Stimulated activated naive CD8-positive, alpha-beta T cell treated with anti-CD3 and anti-CD28 coated beads, Interleukin-15, Interleukin-2, amounts not matched to agents 100 U/mL and 50 U/mL, for 24 hours (primary cell): ENCODE results near the gene PPP1R15B.
"Not testable (repeated sequence)": the region's sequence is repeated elsewhere in the genome, so short reads cannot be mapped to it uniquely, and the experiment has no call there.

Experiments
- ATAC-seq: fragments of 150-1000 bp; cut with Tn5 transposase; one replicate; pipeline ENCODE4 v1.10.0; 2021
- DNase-seq: peaks from one replicate; pipeline ENCODE4 v3.0.0; 2021

PPP1R15B gene

GRCh38 chr1:204443871-204444581 lies 32.4 kb upstream of the PPP1R15B start:
- DNase-seq (no peak), ATAC-seq (peak; percentile 70)

- no peak for ATAC-seq
- DNase-seq: no peak
These were observed 31.6 kb upstream of the PPP1R15B start for GRCh38 chr1:204443260-204443619.

GRCh38 chr1:204442376-204443259 lies 31.0 kb upstream of the PPP1R15B start:
- DNase-seq (no peak), ATAC-seq (no peak)

GRCh38 chr1:204441558-204441957 lies 29.9 kb upstream of the PPP1R15B start:
- DNase-seq (no peak), ATAC-seq (no peak)

GRCh38 chr1:204439621-204440375 lies 28.2 kb upstream of the PPP1R15B start:
- ATAC-seq (no peak), DNase-seq (no peak)

- DNase-seq: no peak
- ATAC-seq: peak; percentile 83
These were observed 27.0 kb upstream of the PPP1R15B start for GRCh38 chr1:204438628-204439027.

- no peak for DNase-seq
- ATAC-seq: no peak
These were observed 26.4 kb upstream of the PPP1R15B start for GRCh38 chr1:204437796-204438570.

GRCh38 chr1:204435872-204436271 lies 24.3 kb upstream of the PPP1R15B start:
- ATAC-seq (no peak), DNase-seq (no peak)

GRCh38 chr1:204435381-204435831 lies 23.8 kb upstream of the PPP1R15B start:
- DNase-seq (no peak), ATAC-seq (no peak)

- DNase-seq: no peak
- ATAC-seq: no peak
These were observed 22.6 kb upstream of the PPP1R15B start for GRCh38 chr1:204434116-204434755.

- no peak for DNase-seq
- ATAC-seq: no peak
These were observed 21.1 kb upstream of the PPP1R15B start for GRCh38 chr1:204432708-204433107.

- DNase-seq: peak; percentile 86
- peak; percentile 77 for ATAC-seq
These were observed 19.9 kb upstream of the PPP1R15B start for GRCh38 chr1:204431310-204432184.

GRCh38 chr1:204429746-204430145 lies 18.1 kb upstream of the PPP1R15B start:
- ATAC-seq: no peak
- no peak for DNase-seq

GRCh38 chr1:204426971-204427701 lies 15.5 kb upstream of the PPP1R15B start:
- DNase-seq (no peak), ATAC-seq (no peak)

GRCh38 chr1:204426474-204426873 lies 14.9 kb upstream of the PPP1R15B start:
- DNase-seq: no peak
- no peak for ATAC-seq

GRCh38 chr1:204426035-204426436 lies 14.4 kb upstream of the PPP1R15B start:
- ATAC-seq (peak; percentile 69), DNase-seq (no peak)

- ATAC-seq: no peak
- DNase-seq: no peak
These were observed 13.0 kb upstream of the PPP1R15B start for GRCh38 chr1:204424621-204425020.

- ATAC-seq: not testable (repeated sequence)
These were observed 10.6 kb upstream of the PPP1R15B start for GRCh38 chr1:204422061-204422705.

GRCh38 chr1:204421441-204421840 lies 9.8 kb upstream of the PPP1R15B start:
- DNase-seq: no peak
- ATAC-seq: no peak

More at GRCh38 chr1:204422061-204422705, 10.6 kb upstream of the PPP1R15B start:
- DNase-seq: not testable (repeated sequence)
